Right renal cortex interstitium (tissue), 3 donors: ENCODE data around the gene TRAPPC6A. TPM values are rescaled to one million over a fixed set of nuclear protein-coding genes. Genes with fewer than 3 reads are reported as not detected.

ENCODE experiments used
- DNase-seq, 3 donors: peaks; one replicate each; pipeline ENCODE4 v3.0.0-alpha.2; 2013; ENCODE audit warnings: low read depth in 3 of 3, low spot score in 2 of 3
- polyA plus RNA-seq, 3 donors: library from polyadenylated mRNA; unstranded; fragments of 120-200 nt; gene quantifications; one replicate each; pipeline ENCODE4 v1.2.1, GENCODE V29; 2013; ENCODE audit not compliant: insufficient read length in 3 of 3

Gene TRAPPC6A
- polyA plus RNA-seq, 3 donors: 25.5 to 33.2 (median 32.4) TPM

- DNase-seq: no peak
Measured at GRCh38 chr19:45186509-45187334, 8.7 kb upstream of the TRAPPC6A start.

- DNase-seq: no peak
Measured at GRCh38 chr19:45184115-45184514, 6.1 kb upstream of the TRAPPC6A start.

- no peak for DNase-seq
Measured at GRCh38 chr19:45182758-45183157, 4.7 kb upstream of the TRAPPC6A start.

GRCh38 chr19:45180936-45181335 lies 2.9 kb upstream of the TRAPPC6A start:
- no peak for DNase-seq

GRCh38 chr19:45179892-45180370 lies 1.9 kb upstream of the TRAPPC6A start:
- no peak for DNase-seq

- no peak for DNase-seq
Measured at GRCh38 chr19:45179072-45179891, 1.2 kb upstream of the TRAPPC6A start.

- DNase-seq: peak; percentile 100
Measured at GRCh38 chr19:45178262-45179071, 430 bp upstream of the TRAPPC6A start, which contains the start of gene BLOC1S3. Gene BLOC1S3, plus strand, starts transcription at chr19:45178784. Its CDS starts 513 bp downstream, at chr19:45179297.

GRCh38 chr19:45175515-45176345 lies 2.3 kb downstream of the TRAPPC6A start:
- DNase-seq: no peak

- no peak for DNase-seq
Measured at GRCh38 chr19:45173816-45174215, 4.2 kb downstream of the TRAPPC6A start.

GRCh38 chr19:45172611-45173208 lies 5.3 kb downstream of the TRAPPC6A start:
- DNase-seq: no peak

GRCh38 chr19:45172173-45172572 lies 5.9 kb downstream of the TRAPPC6A start:
- DNase-seq: no peak

- DNase-seq: no peak
Measured at GRCh38 chr19:45171211-45171623, 6.8 kb downstream of the TRAPPC6A start.

GRCh38 chr19:45170146-45171106 lies 7.6 kb downstream of the TRAPPC6A start:
- DNase-seq: no peak

GRCh38 chr19:45169602-45170001 lies 8.4 kb downstream of the TRAPPC6A start:
- DNase-seq: no peak

- DNase-seq: no peak
Measured at GRCh38 chr19:45168767-45169351, 9.2 kb downstream of the TRAPPC6A start.

GRCh38 chr19:45166723-45167252 lies 11.2 kb downstream of the TRAPPC6A start:
- no peak for DNase-seq

- no peak for DNase-seq
Measured at GRCh38 chr19:45164577-45165335, 13.3 kb downstream of the TRAPPC6A start.
